Mononuclear cell (primary cell): ENCODE results near the gene PTRH1. TPM values are rescaled to one million over a fixed set of nuclear protein-coding genes. Genes with fewer than 3 reads are reported as not detected.

Source experiments
- H3K27me3 ChIP-seq: 2 replicates; pipeline ENCODE4 v1.6.0; 2011; ENCODE audit warnings: low read length, control low read depth; ENCODE audit not compliant: insufficient read depth
- H3K4me1 ChIP-seq: 2 replicates; pipeline ENCODE4 v1.5.1; 2011; ENCODE audit warnings: mild to moderate bottlenecking, low read length, control low read depth; ENCODE audit not compliant: insufficient read depth
- H3K4me3 ChIP-seq: 2 replicates; pipeline ENCODE4 v1.5.1; 2011; ENCODE audit warnings: mild to moderate bottlenecking, low read length, moderate library complexity
- H3K9me3 ChIP-seq: 2 replicates; pipeline ENCODE4 v1.5.1; 2011; ENCODE audit warnings: low read depth, mild to moderate bottlenecking, control low read depth, low read length
- total RNA-seq: library from RNA; depleted of rRNA; stranded (reverse); fragments of >200 nt; gene quantifications from one replicate; pipeline ENCODE4 v1.2.3, GENCODE V29; 2012

Gene PTRH1
- total RNA-seq, 1 donor, result 1.7 TPM

DNA sequence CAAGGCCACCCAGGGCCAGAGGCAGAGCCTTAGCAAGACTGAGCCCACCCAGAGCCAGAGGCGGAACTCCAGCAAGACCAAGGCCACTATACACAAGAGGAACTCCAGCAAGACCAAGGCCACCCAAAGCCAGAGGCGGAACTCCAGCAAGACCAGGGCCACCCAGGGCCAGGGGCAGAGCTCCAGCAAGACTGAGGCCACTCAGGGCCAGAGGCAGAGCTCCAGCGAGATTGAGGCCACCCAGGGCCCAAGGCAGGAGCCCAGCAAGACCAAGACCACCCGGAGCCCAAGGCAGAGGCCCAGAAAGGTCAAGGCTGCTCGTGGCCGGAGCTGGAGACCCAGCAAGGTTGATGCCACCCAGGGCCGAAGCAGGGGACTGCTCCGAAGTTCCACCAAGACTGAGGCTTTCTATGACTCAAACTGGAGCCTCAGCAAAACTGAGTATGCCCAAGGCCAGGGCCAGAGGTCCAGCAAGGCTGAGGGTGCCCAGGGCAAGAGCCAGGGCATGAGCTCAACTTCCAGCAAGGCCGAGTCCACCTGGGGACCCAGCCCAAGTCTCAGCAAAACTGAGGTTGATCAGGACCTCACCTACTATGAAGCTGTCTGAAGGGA lies 15.4 kb upstream of the PTRH1 start:
- no peaks in the 10 kb centered on the region for H3K9me3 ChIP-seq
- H3K4me3 ChIP-seq, result no peak overlapping the region
- peaks cover 22% of the 10 kb centered on the region for H3K4me1 ChIP-seq
- no peaks in the 10 kb centered on the region for H3K27me3 ChIP-seq

DNA sequence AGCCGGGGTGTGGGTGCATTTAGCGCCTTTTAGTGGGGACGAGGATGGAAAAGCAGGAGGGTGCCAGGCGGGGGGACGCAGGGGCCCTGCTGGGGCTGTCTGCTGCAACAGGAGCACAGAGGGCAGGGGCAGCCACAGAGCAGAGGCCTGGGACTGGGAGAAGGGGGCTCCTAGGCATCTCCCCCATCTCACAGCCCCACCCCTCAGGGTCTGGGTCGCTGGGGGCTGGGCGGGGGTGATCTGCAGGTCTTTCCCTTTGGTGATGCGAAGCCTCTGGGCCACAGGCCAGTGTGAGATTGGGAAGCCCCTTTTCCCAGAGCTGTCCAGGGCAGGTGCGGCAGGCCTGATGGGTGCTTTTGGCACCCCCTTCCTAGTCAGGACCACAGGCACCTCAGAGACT lies 14.8 kb upstream of the PTRH1 start:
- H3K4me1 ChIP-seq, result peaks cover 16% of the 10 kb centered on the region
- H3K4me3 ChIP-seq, result no peak overlapping the region
- no peaks in the 10 kb centered on the region for H3K27me3 ChIP-seq
- no peaks in the 10 kb centered on the region for H3K9me3 ChIP-seq

- H3K27me3 ChIP-seq, result no peaks in the 10 kb centered on the region
- H3K4me3 ChIP-seq, result no peak overlapping the region
- H3K9me3 ChIP-seq, result no peaks in the 10 kb centered on the region
- peaks cover 14% of the 10 kb centered on the region for H3K4me1 ChIP-seq
These were observed 14.2 kb upstream of the PTRH1 start for GRCh38 chr9:127729522-127730256.

- no peak overlapping the region for H3K4me3 ChIP-seq
- no peaks in the 10 kb centered on the region for H3K9me3 ChIP-seq
- H3K27me3 ChIP-seq, result no peaks in the 10 kb centered on the region
- peaks cover 6% of the 10 kb centered on the region for H3K4me1 ChIP-seq
These were observed 13.3 kb upstream of the PTRH1 start for GRCh38 chr9:127728808-127729207.

GRCh38 chr9:127726871-127727270 lies 11.4 kb upstream of the PTRH1 start:
- no peak overlapping the region for H3K4me3 ChIP-seq

DNA sequence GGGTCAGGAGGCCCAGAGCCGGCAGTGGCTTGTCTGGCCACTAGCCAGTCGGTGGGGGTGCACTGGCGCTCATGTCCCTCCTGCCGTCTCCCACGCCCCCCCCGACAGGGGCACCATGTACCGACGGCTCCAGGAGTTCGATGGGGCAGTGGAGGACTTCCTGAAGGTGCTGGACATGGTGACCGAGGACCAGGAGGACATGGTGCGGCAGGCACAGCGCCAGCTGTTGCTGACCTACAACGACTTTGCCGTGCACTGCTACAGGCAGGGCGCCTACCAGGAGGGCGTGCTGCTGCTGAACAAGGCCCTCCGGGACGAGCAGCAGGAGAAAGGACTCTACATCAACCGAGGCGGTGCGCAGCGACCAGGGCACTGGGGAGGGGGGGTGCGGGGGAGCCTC lies 8.5 kb upstream of the PTRH1 start:
- Histone ChIP-seq H3K4me1 (peaks cover 16% of the 10 kb centered on the region), H3K27me3 (no peaks in the 10 kb centered on the region), H3K4me3 (no peak overlapping the region), H3K9me3 (no peaks in the 10 kb centered on the region)

More at GRCh38 chr9:127726871-127727270, 11.4 kb upstream of the PTRH1 start:
- Histone ChIP-seq H3K27me3 (no peaks in the 10 kb centered on the region), H3K4me1 (no peaks in the 10 kb centered on the region), H3K9me3 (no peaks in the 10 kb centered on the region)

GRCh38 chr9:127723444-127723843 lies 8.0 kb upstream of the PTRH1 start:
- H3K9me3 ChIP-seq, result no peaks in the 10 kb centered on the region
- no peak overlapping the region for H3K4me3 ChIP-seq
- H3K4me1 ChIP-seq, result peaks cover 20% of the 10 kb centered on the region
- no peaks in the 10 kb centered on the region for H3K27me3 ChIP-seq

GRCh38 chr9:127723013-127723412 lies 7.5 kb upstream of the PTRH1 start:
- Histone ChIP-seq H3K9me3 (no peaks in the 10 kb centered on the region), H3K27me3 (no peaks in the 10 kb centered on the region), H3K4me1 (peaks cover 20% of the 10 kb centered on the region), H3K4me3 (no peak overlapping the region)

DNA sequence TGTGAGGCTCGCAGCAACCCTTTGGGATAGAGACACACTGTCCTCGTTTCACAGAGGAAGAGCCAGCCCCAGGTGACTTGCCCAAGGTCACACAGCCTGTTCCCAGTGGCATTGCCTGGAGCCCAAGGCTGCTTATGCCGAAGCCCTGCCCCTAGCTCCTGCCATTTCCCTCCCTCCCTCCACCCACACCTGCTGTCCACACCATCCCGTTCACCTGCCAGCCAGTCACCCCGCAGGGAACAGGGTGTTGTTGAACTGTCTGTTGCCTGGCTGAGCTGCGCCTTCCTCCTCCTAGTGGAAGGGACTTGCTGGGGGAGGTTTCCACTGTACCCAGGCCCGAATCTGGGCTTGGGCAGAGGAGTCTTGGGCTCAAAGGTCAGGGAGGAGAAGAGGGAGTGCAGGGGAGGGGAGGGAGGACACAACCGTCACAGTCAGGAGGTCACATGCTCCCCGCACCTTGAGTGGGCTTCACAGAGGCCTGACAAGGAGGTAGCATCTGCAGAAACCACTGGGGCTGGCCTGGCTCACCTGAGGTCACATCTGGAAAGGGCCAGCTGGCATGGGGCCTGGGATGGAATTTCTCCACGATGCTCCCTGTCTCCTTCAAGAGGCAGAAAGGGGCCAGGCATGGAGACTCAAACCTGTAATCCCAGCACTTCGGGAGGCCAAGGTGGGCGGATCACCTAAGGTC lies 6.7 kb upstream of the PTRH1 start:
- Histone ChIP-seq H3K4me3 (no peak overlapping the region), H3K27me3 (no peaks in the 10 kb centered on the region), H3K9me3 (no peaks in the 10 kb centered on the region), H3K4me1 (peaks cover 20% of the 10 kb centered on the region)

DNA sequence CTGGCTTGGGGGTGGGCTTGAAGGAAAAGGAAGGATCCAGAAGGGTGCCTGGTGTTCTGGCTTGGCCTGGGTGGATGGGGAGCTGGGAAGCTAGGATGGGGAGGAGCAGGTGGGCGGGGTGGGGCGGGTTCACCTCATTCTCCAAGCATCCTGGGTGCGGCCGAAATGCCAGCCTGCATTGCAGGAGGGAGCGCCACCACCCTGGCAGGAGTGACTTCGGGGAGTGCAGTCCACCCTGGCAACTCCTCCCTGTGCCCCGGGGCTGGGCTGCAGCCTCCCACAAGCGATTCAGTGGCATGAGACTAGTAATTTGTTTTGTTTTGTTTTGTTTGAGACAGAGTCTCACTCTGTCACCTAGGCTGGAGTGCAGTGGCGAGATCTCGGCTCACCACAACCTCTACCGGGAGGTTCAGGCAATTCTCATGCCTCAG lies 5.9 kb upstream of the PTRH1 start:
- no peak overlapping the region for H3K4me3 ChIP-seq
- H3K27me3 ChIP-seq, result no peaks in the 10 kb centered on the region
- peaks cover 21% of the 10 kb centered on the region for H3K4me1 ChIP-seq
- no peaks in the 10 kb centered on the region for H3K9me3 ChIP-seq

- H3K27me3 ChIP-seq, result no peaks in the 10 kb centered on the region
- peaks cover 26% of the 10 kb centered on the region for H3K4me1 ChIP-seq
- no peaks in the 10 kb centered on the region for H3K9me3 ChIP-seq
- H3K4me3 ChIP-seq, result no peak overlapping the region
These were observed 5.4 kb upstream of the PTRH1 start for GRCh38 chr9:127720865-127721227.

- Histone ChIP-seq H3K4me3 (no peak overlapping the region), H3K27me3 (no peaks in the 10 kb centered on the region), H3K4me1 (peaks cover 27% of the 10 kb centered on the region), H3K9me3 (no peaks in the 10 kb centered on the region)
These were observed 4.8 kb upstream of the PTRH1 start for GRCh38 chr9:127720031-127720864.

DNA sequence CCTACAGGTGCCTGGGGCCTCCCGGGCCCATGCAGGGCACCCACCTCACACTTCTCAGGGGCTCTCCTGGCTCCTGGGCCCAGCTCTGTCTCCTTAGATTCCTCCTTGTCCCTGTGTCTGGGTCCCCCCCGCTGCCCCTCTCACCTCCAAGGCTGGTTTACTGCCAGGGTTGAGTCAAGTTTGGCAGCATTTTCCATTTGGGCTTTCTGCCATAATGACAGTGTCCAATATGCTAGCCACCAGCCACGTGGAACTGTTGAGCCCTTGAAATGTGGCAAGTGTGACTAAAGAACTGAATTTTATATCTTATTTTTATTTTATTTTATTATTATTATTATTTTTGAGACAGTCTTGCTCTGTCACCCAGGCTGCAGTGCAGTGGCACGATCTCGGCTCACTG lies 2.3 kb upstream of the PTRH1 start:
- no peaks in the 10 kb centered on the region for H3K27me3 ChIP-seq
- no peaks in the 10 kb centered on the region for H3K9me3 ChIP-seq
- H3K4me1 ChIP-seq, result peaks cover 34% of the 10 kb centered on the region
- H3K4me3 ChIP-seq, result no peak overlapping the region

- Histone ChIP-seq H3K4me3 (no peak overlapping the region), H3K4me1 (peaks cover 36% of the 10 kb centered on the region)
These were observed 949 bp upstream of the PTRH1 start for GRCh38 chr9:127716412-127716811.

GRCh38 chr9:127714951-127715469 lies 453 bp downstream of the PTRH1 start:
- Histone ChIP-seq H3K4me3 (peak overlapping the region; percentile 61), H3K9me3 (no peaks in the 10 kb centered on the region), H3K4me1 (peaks cover 35% of the 10 kb centered on the region), H3K27me3 (no peaks in the 10 kb centered on the region)

More at GRCh38 chr9:127716412-127716811, 949 bp upstream of the PTRH1 start:
- Histone ChIP-seq H3K27me3 (no peaks in the 10 kb centered on the region), H3K9me3 (no peaks in the 10 kb centered on the region)
